ENCODE results near the gene PDGFRA. TPM values are rescaled to one million over a fixed set of nuclear protein-coding genes. Genes with fewer than 3 reads are reported as not detected.

Gene PDGFRA
- total RNA-seq, 3 donors from 2014 or later: 31.6 to 110 (median 60.6) TPM

DNA sequence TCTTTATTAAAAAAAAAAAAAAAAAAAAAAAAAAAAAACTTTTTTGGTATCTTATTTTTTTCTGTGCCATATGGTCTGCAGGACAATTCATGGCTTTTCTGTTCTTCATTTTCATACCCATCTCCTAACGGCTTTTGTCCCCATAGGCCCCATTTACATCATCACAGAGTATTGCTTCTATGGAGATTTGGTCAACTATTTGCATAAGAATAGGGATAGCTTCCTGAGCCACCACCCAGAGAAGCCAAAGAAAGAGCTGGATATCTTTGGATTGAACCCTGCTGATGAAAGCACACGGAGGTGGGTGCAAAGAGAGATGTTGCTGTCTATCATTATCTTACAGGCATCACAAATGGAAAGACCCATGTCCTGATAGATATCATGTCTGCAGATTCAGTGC is 49.1 kb downstream of the PDGFRA start:
- no peaks in the 10 kb centered on the region for H3K36me3 ChIP-seq (ENCODE audit: low read depth)
- no peaks in the 10 kb centered on the region for H3K4me1 ChIP-seq (ENCODE audit: low read depth)
- DNase-seq: no peak
- TF ChIP-seq, protein P1, sequence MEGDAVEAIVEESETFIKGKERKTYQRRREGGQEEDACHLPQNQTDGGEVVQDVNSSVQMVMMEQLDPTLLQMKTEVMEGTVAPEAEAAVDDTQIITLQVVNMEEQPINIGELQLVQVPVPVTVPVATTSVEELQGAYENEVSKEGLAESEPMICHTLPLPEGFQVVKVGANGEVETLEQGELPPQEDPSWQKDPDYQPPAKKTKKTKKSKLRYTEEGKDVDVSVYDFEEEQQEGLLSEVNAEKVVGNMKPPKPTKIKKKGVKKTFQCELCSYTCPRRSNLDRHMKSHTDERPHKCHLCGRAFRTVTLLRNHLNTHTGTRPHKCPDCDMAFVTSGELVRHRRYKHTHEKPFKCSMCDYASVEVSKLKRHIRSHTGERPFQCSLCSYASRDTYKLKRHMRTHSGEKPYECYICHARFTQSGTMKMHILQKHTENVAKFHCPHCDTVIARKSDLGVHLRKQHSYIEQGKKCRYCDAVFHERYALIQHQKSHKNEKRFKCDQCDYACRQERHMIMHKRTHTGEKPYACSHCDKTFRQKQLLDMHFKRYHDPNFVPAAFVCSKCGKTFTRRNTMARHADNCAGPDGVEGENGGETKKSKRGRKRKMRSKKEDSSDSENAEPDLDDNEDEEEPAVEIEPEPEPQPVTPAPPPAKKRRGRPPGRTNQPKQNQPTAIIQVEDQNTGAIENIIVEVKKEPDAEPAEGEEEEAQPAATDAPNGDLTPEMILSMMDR (IDR thresholded peaks at IDR 0.05): no peak
- peaks cover 2% of the 10 kb centered on the region for H3K9me3 ChIP-seq
- intact Hi-C loops (cut with DNase I, micrococcal nuclease): no loop called here
- H3K4me3 ChIP-seq: no peak overlapping the region
- no peak for ATAC-seq

DNA sequence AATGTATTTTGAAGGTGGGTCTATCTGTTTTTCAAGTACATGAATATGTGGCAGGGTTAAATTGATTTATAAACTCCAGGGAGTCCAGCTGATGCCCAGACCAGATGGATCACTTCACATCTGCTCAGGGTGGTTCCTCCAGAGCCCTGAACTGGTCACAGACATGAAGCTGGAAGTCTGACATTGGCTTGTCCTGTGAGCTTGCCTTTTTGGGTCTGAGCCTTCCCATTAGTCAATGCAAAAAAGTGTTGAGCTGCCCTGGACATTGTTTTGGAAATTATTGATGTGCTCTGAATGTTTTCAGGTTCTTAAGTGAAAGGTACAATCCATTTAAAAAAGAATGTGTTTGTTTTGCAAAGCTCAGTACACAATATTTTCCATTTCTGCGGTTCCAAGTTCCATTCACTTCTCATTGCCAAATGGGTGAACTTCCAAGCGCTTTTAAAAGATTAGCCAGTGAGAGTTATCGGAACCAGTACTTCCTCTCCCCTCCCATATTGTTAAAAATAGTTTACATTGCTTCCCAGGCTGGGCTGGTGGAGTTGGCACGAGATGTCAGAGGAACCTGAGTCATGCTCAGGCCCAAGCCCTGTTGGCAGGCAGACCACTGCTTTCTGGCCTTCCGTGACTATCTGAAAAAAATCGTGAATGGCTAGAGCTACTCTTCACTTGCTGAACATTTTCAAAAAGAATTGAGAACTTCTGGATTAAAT is 52.1 kb downstream of the PDGFRA start:
- Histone ChIP-seq H3K4me1 (ENCODE audit: low read depth) (no peaks in the 10 kb centered on the region), H3K9me3 (peaks cover 13% of the 10 kb centered on the region), H3K36me3 (ENCODE audit: low read depth) (no peaks in the 10 kb centered on the region), H3K4me3 (no peak overlapping the region)
- ATAC-seq (peak; percentile 43), DNase-seq (peak in 2 of 3 donors; percentile 17 to 53)
- TF ChIP-seq, protein P1 (IDR thresholded peaks at IDR 0.05): no peak
- intact Hi-C loops (cut with DNase I, micrococcal nuclease): no loop called here

DNA sequence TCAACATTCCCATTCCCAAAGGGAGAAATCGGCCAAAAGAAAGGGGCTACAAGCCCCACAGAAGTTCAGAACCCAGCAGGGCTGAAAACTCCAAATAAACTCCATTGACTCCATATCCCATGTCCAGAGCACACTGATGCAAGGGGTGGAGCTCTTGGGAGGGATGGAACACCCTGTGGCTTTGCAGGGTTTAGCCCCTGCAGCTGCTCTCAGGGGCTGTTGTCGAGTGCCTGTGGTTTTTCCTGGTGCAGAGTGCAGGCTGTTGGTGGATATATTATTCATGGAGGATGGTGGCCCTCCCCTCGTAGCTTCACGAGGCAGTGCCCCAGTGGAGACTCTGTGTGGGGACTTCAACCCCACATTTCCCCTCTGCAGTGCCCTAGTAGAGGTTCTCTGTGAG is 53.7 kb downstream of the PDGFRA start:
- ATAC-seq (no peak), DNase-seq (no peak)
- intact Hi-C loops (cut with DNase I, micrococcal nuclease): no loop called here
- no peaks in the 10 kb centered on the region for H3K36me3 ChIP-seq (ENCODE audit: low read depth)
- TF ChIP-seq, protein P1 (IDR thresholded peaks at IDR 0.05): no peak
- no peak overlapping the region for H3K4me3 ChIP-seq
- peaks cover 13% of the 10 kb centered on the region for H3K9me3 ChIP-seq
- H3K4me1 ChIP-seq (ENCODE audit: low read depth): no peaks in the 10 kb centered on the region

DNA sequence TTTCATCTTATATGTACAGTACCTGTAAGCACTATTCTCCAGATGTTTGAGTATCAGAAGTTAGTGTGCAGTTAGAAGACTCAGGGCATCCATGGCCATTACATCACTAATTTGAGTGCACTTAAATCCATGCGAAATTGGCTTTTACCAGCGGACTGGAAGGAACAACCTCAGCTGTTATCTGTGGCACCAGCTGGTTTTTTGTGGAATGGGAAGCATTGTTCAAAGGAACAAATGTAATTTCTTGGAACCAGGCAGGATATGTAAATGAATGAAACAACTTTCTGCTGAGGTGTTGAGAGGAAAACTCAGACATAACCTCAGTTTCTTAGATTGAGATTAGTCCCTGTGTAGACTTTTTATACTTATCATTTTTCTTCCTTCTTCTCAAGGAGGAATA is 60.2 kb downstream of the PDGFRA start:
- Histone ChIP-seq H3K4me1 (ENCODE audit: low read depth) (no peaks in the 10 kb centered on the region), H3K36me3 (ENCODE audit: low read depth) (no peaks in the 10 kb centered on the region), H3K9me3 (no peaks in the 10 kb centered on the region), H3K4me3 (no peak overlapping the region)
- TF ChIP-seq, protein P1 (IDR thresholded peaks at IDR 0.05): no peak
- intact Hi-C loops (cut with DNase I, micrococcal nuclease): no loop called here
- no peak for ATAC-seq
- DNase-seq: no peak

DNA sequence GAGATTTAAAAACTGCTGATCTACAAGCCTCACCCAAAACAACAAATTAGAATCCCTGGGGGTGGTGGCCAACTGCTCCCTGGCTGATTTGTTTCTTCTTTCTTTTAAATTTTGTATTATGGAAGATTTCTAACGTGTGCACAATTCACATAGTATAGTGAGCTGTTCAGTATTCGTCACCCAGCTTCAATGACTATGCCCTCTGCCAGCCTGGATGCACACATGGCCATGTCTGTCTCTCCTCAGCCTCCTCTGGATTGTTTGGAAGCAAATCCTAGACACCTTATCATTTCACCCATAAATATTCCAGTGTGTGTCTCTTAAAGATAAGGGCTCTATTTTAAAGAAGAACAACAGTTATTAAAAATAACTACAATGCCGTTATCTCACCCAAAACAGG is 61.9 kb downstream of the PDGFRA start:
- ATAC-seq (no peak), DNase-seq (no peak)
- Histone ChIP-seq H3K4me1 (ENCODE audit: low read depth) (no peaks in the 10 kb centered on the region), H3K36me3 (ENCODE audit: low read depth) (no peaks in the 10 kb centered on the region), H3K9me3 (no peaks in the 10 kb centered on the region), H3K4me3 (no peak overlapping the region)
- intact Hi-C loops (cut with DNase I, micrococcal nuclease): no loop called here
- TF ChIP-seq, protein P1 (IDR thresholded peaks at IDR 0.05): no peak

Measured in mucosa of descending colon (tissue), 3 donors.